Measurements from ENCODE around the gene CHAF1A. TPM values are rescaled to one million over a fixed set of nuclear protein-coding genes. Genes with fewer than 3 reads are reported as not detected.

Gene CHAF1A
- total RNA-seq, 1 donor from 2014 or later, result 8.3 TPM

- no peak for DNase-seq (ENCODE audit: low spot score)
These were observed 39.8 kb downstream of the CHAF1A start for GRCh38 chr19:4441994-4442818.

GRCh38 chr19:4442819-4443146, 40.3 kb downstream of the CHAF1A start:
- DNase-seq (ENCODE audit: low spot score), result no peak

- no peak for DNase-seq (ENCODE audit: low spot score)
These were observed 40.7 kb downstream of the CHAF1A start for GRCh38 chr19:4443188-4443587.

GRCh38 chr19:4443966-4444764, 41.7 kb downstream of the CHAF1A start:
- no peak for DNase-seq (ENCODE audit: low spot score)

- no peak for DNase-seq (ENCODE audit: low spot score)
These were observed 42.6 kb downstream of the CHAF1A start for GRCh38 chr19:4444765-4445741.

GRCh38 chr19:4445963-4446703, 43.7 kb downstream of the CHAF1A start:
- DNase-seq (ENCODE audit: low spot score), result no peak

- DNase-seq (ENCODE audit: low spot score), result no peak
These were observed 44.3 kb downstream of the CHAF1A start for GRCh38 chr19:4446704-4447200.

GRCh38 chr19:4447327-4448146, 45.1 kb downstream of the CHAF1A start:
- DNase-seq (ENCODE audit: low spot score), result no peak

GRCh38 chr19:4448147-4448985, 45.9 kb downstream of the CHAF1A start:
- no peak for DNase-seq (ENCODE audit: low spot score)

- DNase-seq (ENCODE audit: low spot score), result peak; percentile 53
These were observed 46.7 kb downstream of the CHAF1A start for GRCh38 chr19:4449022-4449638.

GRCh38 chr19:4449639-4450028, 47.2 kb downstream of the CHAF1A start:
- no peak for DNase-seq (ENCODE audit: low spot score)

GRCh38 chr19:4452230-4452990, 50.0 kb downstream of the CHAF1A start:
- DNase-seq (ENCODE audit: low spot score), result no peak

- DNase-seq (ENCODE audit: low spot score), result no peak
These were observed 51.1 kb downstream of the CHAF1A start for GRCh38 chr19:4453232-4454179.

- no peak for DNase-seq (ENCODE audit: low spot score)
These were observed 52.6 kb downstream of the CHAF1A start for GRCh38 chr19:4454747-4455718.

- DNase-seq (ENCODE audit: low spot score), result no peak
These were observed 53.5 kb downstream of the CHAF1A start for GRCh38 chr19:4455719-4456475.
